Cerebellar nuclear complex (tissue), 1 donor: ENCODE results near the gene SNX3.
"Not testable (repeated sequence)": the region's sequence is repeated elsewhere in the genome, so short reads cannot be mapped to it uniquely, and the experiment has no call there.

Experiments used
- DNase-seq, 2 experiments: peaks; one replicate each; lab custom pipeline; 2025; lab: John Stamatoyannopoulos, UW

The SNX3 gene

DNA sequence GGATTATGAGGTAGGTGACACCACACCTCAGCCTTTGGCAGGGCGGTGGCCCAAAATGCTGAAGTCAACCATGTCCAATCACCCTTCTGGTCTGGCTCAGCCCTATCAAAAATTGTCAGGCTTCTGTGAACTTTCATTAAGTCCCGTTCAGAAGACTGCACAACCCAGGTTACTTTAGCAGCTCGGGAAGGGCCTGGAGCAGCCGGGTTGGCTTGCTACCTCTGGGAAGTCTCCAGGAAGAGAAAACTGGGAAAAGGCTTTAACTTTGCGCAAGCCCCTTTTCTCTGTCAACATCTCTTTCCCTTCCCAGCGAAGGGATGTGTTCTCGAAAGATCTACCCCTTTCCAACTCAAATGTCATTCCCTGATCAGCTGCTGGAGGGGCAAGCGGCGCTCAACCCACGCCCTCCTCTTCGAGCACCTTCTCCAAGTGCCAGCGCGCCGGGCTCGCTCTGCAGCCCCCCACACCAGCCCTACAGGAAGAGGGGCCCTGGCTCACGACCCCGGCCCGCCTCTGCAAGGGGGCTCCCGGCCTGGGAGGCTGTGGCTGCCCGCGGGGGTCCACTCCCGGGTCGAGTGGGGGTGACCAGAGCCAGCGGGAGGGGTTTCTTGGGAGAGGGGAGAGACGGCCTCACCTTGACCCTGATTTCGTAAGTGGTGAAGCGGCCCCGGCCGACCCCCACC is 573 bp downstream of the SNX3 start:
- peak in 1 of 2 experiments; percentile 7 for DNase-seq

DNA sequence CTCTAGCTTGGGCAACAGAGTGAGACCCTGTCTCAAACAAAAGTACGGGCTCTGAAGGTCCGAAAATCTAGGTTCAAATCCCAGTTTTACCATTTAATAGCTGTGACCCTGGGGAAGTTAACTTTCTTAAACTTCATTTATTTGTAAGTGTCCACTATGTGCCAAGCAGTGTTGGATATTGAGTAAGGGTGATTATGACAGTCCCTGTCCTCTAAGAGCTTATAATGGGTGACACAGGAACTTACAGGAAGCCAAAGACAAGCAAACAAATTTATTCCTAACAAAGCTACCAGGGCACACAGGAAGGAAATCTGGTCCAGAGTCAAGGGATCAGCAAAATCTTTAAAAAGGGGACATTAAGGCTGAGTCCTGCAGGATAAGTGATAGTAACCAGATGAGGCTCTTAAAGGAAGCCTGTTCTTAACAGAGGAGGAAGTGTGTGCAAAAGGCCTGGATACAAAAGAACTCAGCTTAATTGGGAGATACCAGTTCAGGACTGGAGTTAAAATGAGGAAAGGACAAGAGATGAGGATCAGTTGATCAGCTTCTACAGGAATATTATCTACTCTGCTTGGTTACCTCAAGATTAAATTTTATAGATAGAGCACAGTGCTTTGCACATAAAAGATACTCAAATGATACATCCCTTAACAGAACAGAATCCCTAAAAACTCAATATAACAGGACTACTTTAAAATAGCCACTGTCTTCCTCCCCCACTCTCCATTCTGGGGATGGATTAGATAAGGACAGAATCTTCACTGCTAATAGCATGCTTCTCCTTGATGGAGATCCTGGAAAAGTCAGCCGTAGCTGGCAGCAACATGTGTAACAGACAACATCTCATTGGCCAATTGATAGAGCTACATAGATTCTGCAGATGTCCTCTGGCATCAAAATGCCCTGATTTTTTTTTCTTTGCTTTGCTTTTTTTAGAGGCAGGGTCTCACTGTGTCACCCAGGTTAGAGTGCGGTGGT is 6.1 kb downstream of the SNX3 start:
- DNase-seq, result no peak

GRCh38 chr6:108253241-108253640 is 7.6 kb downstream of the SNX3 start:
- DNase-seq, result no peak

GRCh38 chr6:108252055-108252454 is 8.8 kb downstream of the SNX3 start:
- DNase-seq, result no peak

DNA sequence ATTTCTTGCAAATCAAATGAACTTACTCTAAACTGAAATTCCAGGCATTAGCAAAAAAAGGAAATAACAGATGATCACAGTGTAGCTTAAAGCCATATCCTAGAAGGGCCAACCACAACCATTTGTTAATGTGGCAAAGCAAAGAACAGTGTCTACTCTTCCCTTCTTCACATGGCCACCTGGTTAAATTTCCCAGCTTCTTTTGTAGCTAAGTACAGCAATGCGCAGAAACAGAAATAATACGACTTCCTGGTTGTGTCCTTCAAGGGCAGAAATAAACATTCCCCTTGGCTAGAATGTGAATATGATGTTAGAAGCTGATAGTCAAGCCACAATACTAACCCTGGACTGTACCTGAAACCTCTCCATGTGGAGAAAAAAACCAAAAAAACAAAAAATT is 9.6 kb downstream of the SNX3 start:
- DNase-seq, result no peak

- no peak for DNase-seq
These were observed 10.5 kb downstream of the SNX3 start for GRCh38 chr6:108250240-108250866.

DNA sequence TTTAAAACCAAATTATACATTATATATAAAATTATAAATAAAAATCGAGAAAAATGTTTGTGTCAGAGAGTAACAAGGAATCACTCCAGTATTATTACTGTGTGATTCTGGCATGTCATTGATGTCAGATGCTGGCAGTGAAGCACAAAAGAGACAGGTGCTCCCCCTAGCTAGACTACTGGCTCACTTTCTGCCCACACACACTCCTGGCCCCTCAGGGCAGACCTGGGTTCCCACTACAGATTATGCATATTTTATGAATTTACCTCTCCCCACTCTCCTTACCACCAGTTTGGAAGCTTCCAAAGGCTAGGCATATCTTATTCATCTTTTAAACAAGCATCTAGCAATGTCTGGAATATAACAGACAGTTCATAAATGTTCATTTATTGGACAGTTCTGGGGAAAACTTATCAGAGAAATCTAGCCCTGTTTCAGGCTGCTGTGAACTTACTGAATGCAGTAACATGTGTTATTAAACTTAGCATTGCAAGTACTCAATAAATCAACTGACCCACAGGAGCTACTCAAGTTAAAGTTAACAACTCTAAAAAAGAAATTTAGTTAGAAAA is 12.8 kb downstream of the SNX3 start:
- DNase-seq, result no peak

GRCh38 chr6:108245095-108245494 is 15.7 kb downstream of the SNX3 start:
- DNase-seq, result not testable (repeated sequence)

GRCh38 chr6:108243836-108244235 is 17.0 kb downstream of the SNX3 start:
- DNase-seq, result no peak

GRCh38 chr6:108242721-108243120 is 18.1 kb downstream of the SNX3 start:
- DNase-seq, result no peak

DNA sequence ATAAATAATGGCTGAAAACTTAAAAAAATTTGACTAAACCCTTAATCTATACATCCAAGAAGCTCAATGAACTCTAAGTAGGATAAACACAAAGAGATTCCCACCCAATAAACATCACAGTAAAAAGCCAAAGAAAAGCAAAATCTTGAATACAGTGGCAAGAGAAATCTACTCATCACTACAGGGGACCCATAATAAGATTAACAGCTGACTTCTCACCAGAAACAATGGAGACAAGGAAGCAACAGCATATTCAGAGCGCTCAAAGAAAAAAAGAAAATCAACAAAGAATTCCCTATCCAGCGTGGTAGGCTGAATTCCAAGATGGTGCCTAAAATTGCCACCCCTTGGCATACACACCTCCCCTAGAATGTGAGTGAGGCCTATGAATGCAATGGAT is 18.6 kb downstream of the SNX3 start:
- no peak for DNase-seq

- no peak for DNase-seq
These were observed 22.5 kb downstream of the SNX3 start for GRCh38 chr6:108238322-108238721.

DNA sequence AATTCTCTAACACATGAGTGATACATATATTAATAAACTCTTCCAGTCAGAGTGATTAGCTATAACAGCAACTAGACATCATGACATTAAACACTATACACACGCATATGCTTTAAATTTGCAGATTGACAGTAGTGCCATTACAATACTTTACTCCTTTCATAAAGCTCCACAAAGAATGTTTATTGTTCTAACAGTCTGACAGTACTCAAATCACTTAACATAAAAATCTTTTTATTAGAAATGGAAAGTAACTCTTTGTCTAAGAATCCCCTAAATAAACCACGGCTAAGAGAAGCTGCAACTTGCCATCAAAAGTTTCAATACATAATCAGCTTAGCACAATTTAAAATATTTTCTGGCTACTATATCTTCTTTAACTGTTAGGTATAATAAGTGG is 24.0 kb downstream of the SNX3 start:
- no peak for DNase-seq

DNA sequence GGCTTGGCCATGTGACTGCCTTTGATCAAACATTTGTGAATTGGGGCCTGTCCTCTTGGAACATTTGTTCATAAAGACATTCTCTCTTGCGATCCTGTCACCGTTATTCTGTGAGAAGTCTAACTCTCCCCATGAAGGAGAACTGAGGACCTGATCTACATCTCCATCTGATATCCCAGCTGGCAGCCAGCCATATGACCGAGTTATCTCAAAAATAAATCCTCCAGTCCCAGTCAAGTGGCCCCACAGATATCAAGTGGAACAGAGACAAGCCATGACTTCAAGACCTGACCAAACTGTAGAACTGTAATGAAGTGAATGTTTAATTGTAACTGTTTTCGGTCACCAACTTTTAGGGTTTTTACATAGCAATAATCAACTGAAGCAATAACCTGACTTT is 25.7 kb downstream of the SNX3 start:
- DNase-seq, result no peak

GRCh38 chr6:108228416-108228815 is 32.4 kb downstream of the SNX3 start:
- DNase-seq, result no peak

GRCh38 chr6:108227290-108227689 is 33.5 kb downstream of the SNX3 start:
- no peak for DNase-seq

GRCh38 chr6:108222504-108222903 is 38.3 kb downstream of the SNX3 start:
- no peak for DNase-seq

DNA sequence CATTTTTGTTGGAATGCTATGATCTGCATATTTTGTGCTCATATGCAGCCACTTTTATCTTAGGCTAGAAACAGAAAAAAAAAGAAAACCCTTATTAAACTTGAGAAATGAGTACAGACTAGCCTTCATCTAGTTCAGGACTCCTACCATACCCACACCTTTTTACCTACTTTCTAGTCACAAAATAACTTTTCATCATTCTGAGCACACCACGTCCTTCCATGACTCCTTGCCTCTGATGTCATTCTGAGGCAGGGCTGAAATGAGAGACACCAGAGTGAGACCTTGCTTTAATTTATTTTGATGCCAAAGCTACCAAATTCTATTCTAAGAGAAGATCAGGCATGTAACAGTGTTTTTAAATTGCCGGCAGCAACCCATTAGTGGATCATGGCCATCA is 38.8 kb downstream of the SNX3 start:
- no peak for DNase-seq

- no peak for DNase-seq
These were observed 49.2 kb downstream of the SNX3 start for GRCh38 chr6:108211671-108212070.

DNA sequence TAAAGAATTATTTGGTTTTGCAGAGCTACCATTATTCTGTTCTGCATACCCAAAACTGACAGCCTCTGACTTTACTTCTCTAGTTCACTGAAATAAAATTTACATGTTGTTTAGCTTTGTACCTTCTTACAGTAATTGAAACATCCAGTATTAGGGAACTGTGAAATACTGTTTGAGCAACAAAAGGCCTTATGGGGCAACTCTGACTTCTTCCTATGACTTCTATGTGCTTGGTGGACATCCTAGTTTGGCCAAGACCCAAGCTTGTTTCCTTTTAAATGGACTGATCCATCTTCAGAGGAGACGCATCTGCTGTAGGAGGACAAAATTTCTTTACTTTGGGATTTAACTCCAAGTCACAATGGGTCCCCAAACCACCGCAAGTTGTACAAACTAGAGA is 50.3 kb downstream of the SNX3 start:
- no peak for DNase-seq

DNA sequence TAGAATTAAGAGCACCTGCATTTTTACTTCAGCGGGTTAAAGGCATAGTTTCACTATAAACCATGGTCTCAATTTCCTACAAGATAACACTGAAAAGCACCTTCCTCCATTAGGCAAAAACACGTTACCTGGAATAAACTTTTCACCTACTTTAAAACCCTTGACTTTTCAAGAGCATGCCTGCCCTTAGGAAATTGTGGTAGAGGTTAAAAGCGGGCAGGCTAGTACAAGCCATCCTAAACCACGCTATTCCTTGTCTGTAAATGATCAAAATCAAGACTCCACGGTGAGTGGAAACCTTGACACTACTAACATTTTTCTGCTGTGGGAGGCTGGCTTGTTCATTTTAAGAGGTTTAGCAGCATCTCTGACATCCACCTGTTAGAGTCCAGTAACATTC is 51.1 kb downstream of the SNX3 start:
- no peak for DNase-seq

- DNase-seq, result no peak
These were observed 53.8 kb downstream of the SNX3 start for GRCh38 chr6:108207013-108207412.
